ENCODE measurements around the gene FOXP1.

- TF ChIP-seq NFATC3 (IDR thresholded peaks at IDR 0.05) (no peak), SP1 (CRISPR knock-in tag; IDR thresholded peaks at IDR 0.05) (no peak), YY1 (IDR thresholded peaks at IDR 0.05; ENCODE audit: borderline replicate concordance in 1 of 3, control insufficient read depth in 1 of 3, extremely low read depth in 1 of 3, insufficient read depth in 3 of 3, insufficient read length in 1 of 3, insufficient replicate concordance in 2 of 3, low read depth in 1 of 3, low read length in 2 of 3) (no peak), JUN (IDR thresholded peaks at IDR 0.05; ENCODE audit: borderline replicate concordance, low read depth, low read length) (no peak), JUN (CRISPR knock-in tag; IDR thresholded peaks at IDR 0.05; ENCODE audit: borderline replicate concordance) (no peak), NCOA4 (IDR thresholded peaks at IDR 0.05; ENCODE audit: partially characterized antibody) (no peak), POLR2AphosphoS5 (IDR thresholded peaks at IDR 0.05; ENCODE audit: control insufficient read depth, insufficient read depth, low read depth, low read length) (no peak), EGR1 (conservative IDR thresholded peaks at IDR 0.05) (no peak), CTCF (IDR thresholded peaks at IDR 0.05 in 2 of 3, conservative IDR thresholded peaks at IDR 0.05 in 1 of 3; ENCODE audit: insufficient read depth in 2 of 3, low read depth in 1 of 3, low read length in 3 of 3) (no peak), SAP30 (IDR thresholded peaks at IDR 0.05; ENCODE audit: borderline replicate concordance, insufficient read depth, low read depth, low read length, poor library complexity, severe bottlenecking) (no peak)
Observed at GRCh38 chr3:71028184-71028583, 555.3 kb downstream of the FOXP1 start.
